ENCODE results near the gene LYPD6B.

Gene LYPD6B

DNA sequence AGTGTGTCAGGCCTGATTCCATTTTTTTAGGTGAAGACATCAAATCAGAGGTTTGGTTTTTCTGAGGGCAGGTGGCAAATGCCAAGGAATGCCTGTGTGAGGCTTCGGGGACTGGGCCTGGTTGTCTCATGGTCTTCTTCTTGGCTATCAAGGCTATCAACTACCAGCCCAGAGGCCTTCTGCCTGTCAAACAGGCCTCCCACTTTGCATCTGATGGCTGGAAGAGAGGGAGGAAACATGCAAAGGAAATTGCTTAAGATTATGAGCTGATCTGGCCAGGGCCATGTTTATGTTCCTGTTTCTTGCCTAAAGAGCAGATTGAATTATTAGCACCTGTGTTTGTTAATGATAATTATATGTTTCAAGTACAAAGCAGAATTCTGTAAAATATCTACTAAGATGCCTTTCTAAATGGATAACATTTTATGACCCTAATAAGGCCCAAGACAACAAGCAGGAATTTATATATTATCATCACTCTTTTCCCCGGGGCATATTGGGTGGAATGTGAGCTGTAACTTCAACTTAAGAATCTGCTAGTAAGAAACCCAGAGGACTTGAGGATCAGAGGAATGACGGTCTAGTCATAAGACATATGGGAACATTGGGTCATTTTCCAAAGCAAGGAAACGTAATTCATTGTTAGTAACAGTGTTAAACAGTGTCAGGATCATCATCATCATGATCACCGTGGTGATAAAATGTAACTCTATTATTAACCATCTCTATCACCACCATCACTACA lies 123.2 kb downstream of the LYPD6B start:
- DNase-seq (ENCODE audit: low read depth), result no peak

DNA sequence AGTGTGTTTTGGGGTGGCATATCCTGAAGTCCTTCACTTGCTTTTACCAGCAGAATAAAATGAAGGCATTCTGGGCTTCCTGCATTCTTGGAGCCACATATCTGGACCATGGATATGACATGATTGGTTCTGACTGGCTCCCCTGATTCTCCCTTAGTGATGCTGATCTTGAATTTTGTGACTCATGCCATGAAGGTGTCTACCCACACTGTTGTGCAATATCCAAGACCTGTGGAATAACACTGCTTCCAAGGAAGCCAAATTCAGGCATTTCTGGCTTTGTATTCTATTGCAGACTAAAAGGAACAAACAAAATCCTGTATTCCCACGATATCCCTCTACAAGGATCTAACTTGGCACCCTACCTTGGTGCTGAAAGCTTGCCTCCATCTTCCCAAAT lies 125.8 kb downstream of the LYPD6B start:
- DNase-seq (ENCODE audit: low read depth), result no peak

DNA sequence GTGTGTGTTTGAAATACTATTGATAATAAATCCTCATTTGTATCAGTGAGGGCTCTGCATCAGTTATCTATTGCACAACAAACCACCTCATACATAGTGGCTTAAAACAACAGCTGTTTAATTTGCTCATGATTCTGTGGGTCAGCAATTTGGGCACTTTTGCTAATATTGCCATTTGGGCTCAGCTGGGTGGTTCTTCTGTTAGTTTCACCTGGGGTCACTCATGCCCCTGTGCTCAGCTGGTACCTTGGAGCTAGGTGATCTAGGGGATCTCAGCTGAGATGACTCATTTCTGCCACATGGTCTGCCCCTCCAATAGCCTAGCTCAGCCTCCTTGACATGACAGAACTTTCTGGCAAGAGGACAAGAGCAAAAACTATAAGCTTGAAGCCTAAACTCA lies 126.3 kb downstream of the LYPD6B start:
- no peak for DNase-seq (ENCODE audit: low read depth)

DNA sequence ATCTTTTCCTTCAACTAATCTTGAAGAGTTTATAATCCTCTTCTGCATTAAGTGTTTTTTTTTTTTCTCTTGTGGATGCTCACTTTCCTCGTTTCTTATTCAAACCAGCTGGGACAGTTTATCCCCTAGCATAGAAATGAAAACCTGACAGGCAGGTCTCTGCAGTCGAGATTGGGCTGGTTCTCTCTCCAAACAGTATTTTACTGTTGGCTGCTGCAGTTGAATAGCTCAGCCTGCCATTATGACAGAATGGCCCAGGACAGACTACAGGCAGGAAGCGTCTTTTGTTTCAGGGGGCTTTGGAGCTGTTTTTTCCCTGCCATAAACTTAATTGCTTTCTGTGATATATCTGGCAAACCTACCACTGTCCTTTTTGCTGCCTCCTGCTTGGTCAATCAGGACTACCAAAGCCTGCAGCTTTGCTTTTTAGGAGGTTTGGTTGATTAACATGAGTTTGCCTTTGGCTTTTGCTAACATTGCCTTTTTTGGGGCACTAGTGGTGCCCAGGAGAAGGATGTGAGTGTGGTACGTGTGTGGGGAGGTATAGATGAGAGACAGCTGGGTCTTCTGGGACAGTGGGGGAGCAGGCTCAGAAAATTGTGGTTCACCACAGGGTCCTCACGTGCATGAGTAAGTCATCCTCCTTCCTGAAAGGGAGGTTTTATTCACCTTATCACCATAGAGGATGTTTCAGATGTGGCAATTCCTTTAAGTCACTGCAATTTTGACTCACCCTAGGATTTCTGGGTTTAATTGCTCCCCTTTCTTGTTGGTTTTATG lies 128.7 kb downstream of the LYPD6B start:
- peak; percentile 45 for DNase-seq (ENCODE audit: low read depth)

DNA sequence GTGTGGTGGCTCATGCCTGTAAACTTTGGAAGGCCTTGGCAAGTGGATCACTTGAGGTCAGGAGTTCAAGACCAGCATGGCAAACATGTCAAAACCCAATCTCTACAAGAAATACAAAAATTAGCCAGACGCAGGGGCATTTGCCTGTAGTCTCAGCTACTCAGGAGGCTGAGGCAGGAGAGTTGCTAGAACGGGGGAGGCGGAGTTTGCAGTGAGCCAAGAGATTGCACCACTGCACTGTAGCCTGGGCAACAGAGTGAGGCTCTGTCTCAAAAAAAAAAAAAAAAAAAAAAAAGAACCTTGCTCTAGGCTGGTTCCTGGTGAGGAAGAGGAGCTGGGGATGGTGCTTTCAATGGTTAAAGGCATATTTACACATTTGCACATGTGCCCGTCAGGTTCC lies 129.4 kb downstream of the LYPD6B start:
- no peak for DNase-seq (ENCODE audit: low read depth)

DNA sequence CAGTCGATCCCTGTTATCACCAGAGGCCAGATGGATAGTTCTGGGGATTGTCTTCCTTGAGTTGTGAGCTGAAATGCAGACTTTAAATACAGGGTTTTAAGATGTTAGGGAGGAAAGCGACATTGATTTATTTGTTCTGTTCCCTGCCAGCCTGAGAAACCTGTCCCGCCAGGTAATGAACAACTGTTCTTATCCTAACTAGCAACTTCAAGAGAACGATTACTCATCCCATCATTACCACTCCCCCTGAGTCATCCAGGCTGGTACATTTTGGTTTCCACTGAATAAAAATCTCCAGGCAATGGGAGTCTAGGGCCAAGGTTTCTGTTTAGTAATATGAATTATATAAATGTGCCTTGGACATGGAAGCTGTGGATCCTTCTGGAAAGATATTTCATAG lies 131.2 kb downstream of the LYPD6B start:
- DNase-seq (ENCODE audit: low read depth), result no peak

DNA sequence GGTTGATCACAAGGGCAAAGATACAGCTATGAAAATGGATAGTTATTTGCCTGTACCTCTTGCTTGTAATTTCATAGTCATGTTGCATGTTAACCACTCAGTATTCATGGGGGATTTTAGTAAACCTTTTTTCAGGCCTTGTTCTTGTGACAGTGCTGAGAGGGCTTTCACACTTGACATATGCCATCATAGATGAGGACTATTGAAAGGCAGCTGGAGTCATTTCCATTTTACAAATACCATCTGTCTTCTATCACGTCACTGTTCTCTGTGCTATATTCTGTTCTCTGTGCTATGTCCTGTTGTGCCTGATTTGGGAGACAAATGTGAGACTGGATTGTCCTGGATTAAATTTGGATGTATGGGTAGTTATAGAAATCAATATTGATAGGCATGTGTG lies 131.7 kb downstream of the LYPD6B start:
- DNase-seq (ENCODE audit: low read depth), result no peak

DNA sequence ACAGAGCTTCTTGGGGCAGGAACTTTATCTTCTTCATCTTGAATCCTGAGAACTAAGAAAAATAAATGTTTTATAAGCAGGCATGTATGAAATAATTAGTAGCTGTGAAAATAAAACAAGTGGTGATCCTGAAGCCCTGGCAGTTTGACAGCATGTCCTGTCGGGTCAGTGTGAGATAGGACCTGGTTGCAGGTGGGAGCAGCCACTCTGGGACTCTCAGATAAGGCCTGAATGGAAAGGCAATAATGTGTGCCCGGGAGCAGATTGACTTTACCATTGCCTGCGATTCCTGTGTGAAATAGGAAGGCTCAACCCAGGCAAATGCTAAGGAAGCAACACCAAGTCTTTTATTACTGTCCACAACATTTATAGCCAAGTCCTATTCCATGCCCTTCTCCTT lies 132.4 kb downstream of the LYPD6B start:
- no peak for DNase-seq (ENCODE audit: low read depth)

DNA sequence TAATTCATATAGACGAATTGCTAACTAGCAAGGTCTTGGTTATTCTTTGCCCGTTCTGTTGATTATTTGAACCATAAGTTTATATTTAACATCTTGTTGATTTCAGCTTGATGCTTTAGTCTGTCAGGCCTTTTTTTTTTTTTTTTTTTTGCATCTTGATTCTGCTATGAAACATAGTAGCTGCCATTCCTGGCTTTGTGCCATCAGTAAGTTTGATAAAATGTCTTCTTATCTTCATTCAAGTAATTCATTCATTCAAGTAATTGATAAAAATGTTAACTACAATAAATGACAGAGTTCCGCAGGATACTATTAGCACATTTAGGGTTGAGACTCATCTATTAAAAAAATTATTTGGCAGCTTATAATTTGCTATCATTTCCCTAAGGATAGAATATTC lies 134.7 kb downstream of the LYPD6B start:
- no peak for DNase-seq (ENCODE audit: low read depth)

DNA sequence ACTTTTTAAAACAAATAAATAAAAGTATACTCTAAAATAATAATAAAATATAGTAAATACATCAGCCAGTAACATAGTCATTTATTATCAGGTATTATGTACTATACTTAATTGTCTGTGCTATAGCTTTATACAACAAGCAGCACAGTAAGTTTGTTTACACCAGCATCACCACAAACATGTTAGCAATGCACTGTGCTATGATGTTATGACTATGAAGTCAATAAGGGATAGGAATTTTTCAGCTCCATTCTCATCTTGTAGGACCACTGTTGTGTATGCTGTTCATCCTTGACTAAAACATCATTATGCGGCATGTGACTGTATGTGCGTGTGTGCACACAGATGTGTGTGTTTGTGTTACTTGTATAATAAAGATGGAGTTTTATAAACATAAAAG lies 137.5 kb downstream of the LYPD6B start:
- DNase-seq (ENCODE audit: low read depth), result no peak

DNA sequence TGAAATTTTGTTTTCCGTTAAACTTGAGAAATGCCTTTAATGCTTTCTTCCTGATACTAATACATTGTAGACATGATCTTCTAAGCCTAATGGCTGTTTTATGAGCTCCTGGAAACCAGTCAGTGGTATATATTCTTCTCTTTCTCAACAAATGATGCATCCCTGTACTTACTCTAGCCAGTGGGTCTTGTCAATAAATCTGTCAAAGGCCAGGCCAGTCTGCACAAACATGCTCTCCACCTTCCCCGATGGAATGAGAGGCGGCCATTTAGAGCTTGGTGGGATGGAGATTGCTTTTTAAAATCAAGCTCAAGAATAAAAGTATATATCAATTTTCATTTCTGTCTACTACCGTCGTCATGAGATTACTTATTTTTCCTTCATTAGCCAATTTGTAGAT lies 140.1 kb downstream of the LYPD6B start:
- DNase-seq (ENCODE audit: low read depth), result no peak

DNA sequence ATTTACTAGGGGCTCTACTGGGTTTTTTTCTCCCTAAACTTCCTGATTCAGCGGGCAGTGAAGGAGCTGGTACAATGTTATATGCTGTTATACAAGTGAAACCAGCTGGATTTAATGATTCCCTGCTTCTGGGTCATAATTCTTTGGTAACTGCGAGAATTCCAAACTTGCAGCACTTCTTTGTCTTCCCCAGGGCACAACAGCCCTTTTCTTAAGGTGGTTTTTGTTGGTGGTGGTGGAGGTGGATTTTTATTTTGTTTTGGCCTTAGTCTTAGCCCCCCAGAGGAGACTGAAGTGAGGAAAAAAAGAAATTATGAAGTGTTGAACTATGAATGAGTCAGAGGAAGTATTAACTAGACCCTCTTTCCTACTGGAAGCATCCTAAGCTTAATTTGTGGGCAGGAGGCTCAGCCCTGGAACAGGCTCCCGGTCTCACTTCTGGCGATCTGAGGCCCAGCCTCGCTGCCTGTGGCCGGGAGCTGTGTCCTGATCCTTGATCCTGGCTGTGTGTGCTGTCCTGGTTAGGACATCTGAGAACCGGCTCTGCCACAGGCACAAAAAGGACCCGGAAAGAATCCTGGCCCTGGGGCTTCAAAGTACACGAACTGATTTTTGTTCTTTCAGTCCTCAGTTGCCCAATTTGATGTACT lies 141.9 kb downstream of the LYPD6B start:
- DNase-seq (ENCODE audit: low read depth), result no peak

DNA sequence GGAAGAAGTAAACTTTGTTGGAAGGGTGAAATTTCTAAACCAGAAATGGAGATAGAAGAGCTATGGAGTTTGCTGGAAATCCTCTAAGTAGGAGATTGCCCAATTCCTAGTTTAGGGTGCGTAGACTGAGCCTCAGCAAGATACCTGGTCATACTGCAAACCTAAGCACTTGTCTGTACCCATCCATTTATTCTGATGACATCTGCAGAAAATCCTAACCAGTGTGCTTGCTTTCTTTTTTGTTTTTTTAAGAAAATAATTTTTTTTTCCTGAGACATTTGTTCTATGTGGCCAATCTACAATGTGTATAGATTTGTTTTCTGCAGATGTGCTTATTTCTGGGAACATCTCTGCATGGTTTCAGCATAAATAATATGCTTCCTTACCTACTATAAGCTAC lies 144.7 kb downstream of the LYPD6B start:
- DNase-seq (ENCODE audit: low read depth), result no peak

DNA sequence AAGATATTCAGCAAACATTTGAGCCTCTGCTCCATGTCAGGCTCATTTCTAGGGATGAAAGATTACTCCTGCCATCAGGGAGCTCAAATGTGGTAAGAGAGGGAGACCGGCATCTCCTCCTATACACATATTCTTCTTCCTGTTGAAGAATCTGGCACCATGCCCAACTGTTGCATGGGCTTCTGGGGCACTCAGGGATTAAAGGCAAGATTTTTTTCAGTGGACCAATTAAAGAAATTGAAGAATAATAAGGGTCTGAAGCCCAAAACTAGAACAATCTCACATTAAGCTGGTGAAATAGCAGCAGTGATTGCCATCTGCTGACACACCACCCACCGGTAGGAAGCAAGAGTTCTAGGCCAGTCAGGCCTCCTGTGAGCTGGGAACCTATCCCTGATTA lies 146.5 kb downstream of the LYPD6B start:
- DNase-seq (ENCODE audit: low read depth), result no peak

DNA sequence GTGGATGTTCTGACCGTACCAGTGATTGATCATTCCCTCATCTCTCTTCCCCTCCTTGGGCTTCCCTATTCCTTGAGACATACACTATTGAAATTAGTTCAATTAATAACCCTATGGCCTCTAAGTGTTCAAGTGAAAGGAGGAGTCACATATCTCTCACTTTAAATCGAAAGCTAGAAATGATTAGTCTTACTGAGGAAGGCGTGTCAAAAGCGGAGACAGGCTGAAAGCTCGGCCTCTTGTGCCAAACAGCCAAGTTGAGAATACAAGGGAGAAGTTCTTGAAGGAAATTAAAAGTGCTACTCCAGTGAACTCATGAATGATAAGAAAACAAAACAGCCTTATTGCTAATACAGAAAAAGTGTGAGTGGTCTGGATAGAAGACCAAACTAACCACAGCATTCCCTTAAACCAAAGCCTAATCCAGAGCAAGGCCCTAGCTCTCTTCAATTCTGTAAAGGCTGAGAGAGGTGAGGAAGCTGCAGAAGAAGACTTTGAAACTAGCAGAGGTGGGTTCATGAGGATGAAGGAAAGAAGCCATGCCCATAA lies 147.5 kb downstream of the LYPD6B start:
- DNase-seq (ENCODE audit: low read depth), result no peak

DNA sequence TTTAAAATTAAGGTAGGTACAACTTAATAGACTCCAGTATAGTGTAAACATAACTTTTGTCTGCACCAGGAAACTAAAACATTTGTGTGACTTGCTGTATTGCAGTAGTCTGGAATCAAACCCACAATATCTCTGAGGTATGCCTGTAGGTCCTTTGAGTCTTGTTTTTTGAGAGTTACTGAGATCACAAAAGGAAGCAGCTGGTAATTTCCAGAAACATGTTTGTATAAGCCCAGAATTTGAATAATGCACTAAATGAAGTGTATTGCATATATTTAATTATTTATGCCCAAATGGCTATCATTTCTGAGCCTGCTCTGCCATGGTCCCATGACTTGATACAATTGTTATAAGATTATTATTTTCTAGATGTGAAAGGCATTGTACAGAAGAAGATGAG lies 148.6 kb downstream of the LYPD6B start:
- DNase-seq (ENCODE audit: low read depth), result no peak

DNA sequence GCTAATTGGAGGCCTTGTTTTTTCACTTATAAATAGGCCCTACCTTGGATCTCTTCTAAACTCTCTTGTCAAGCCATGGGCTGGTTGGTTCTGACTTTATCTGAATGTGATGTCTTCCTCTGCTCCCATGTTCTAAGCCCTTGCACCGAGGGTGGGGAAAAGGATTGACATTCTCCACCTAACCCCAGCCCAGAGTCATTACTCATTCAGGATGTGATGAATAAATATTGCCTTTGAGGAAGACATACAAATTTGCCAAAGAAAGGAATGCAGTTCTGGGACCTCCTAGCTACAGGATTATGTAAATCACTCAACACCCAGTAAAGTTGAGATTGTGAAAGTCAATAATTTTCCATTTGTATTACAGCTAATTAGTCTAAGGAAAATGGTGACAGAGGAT lies 149.8 kb downstream of the LYPD6B start:
- DNase-seq (ENCODE audit: low read depth), result no peak

DNA sequence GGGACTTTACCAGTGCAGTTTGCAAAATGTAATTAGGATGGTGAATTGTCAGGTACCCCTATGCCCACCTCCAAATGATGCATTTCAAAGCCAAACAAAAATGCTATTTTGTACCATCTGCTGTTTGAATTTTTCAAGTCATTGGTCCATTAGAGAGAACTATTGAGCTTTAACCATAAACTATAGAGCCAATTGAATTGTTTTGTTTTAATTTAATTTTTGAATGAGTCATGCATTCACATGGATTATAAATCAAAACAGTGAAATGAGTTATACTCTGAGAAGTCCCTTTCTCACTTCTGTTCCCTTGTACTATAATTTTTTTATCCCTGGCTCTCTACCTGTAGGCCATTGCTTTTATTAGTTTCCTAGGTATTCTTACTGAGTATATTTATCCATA lies 151.3 kb downstream of the LYPD6B start:
- no peak for DNase-seq (ENCODE audit: low read depth)

DNA sequence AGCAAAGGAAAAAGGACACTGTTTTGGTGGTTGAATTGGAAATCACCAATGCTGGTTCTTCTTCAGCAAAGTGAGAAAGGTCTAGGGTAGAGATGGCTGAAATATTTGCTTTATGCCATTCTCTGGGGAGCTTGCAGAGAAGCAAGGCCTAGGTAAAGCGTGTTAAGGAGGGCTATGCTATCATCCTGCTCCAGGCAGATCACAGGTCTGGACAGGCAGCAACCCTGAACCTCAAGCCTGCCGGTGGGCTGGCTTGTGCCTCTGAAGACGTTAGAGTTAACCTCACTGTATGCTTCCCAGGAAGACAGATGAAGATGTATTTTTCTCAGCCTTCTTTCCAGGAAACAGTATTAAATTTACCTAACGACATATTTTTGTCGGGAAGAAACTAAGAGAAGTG lies 153.4 kb downstream of the LYPD6B start:
- no peak for DNase-seq (ENCODE audit: low read depth)

DNA sequence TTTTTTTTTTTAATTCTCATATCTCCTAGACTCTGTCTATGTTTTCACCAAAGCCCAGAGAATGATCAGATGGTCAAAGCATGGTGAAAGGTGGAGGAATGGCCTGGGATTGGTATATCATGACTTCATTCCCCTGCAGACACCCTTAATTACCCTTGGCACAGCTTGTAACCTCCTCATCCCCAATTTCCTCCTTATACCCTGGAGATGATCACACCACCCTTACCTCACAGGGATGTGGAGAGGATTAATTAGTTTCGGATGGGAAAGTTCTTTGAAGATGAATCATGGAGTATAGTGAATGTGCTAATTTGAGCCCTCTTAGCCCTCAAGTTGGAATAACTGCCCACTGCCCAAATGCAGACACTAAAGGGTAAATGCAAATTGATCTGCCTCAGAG lies 153.9 kb downstream of the LYPD6B start:
- no peak for DNase-seq (ENCODE audit: low read depth)

DNA sequence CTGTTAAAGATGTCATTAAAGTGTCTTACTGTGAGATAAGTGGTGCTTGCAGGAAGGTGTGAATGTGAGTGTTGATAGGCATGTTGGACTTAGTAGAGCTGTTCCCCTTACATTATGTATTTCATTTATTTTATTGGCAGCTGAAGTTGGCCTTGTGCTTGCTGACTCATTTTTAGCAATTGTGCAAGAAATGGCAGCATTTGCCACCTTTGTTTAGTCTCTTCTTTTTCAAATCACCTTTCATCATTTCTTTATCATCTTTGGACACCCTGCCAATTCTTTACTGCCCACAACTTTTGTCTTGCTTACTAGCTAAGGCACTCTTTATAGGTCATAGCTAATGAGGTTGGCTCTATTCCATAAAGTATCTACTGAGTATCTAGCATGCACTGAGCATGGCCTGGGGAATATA lies 161.6 kb downstream of the LYPD6B start:
- no peak for DNase-seq (ENCODE audit: low read depth)

DNA sequence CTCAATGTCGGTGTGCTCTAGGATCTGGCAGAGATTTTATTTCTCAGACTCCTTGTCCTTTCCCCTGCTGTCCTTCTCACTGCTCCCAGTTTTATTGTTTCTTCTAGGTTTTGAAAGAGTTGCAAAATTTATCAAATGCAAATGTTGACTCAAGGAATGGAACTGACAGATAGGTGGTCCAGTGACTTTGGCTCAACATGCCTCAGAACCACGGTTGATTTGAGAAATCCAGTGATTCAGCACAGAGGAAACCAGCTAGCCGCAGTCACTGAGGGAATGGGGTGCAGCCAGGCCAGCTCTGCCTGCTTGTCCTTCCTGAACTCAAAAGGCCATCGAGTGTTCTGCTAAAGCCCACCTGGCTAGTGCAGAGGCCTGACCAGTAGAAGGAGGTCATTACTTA lies 166.2 kb downstream of the LYPD6B start:
- no peak for DNase-seq (ENCODE audit: low read depth)

DNA sequence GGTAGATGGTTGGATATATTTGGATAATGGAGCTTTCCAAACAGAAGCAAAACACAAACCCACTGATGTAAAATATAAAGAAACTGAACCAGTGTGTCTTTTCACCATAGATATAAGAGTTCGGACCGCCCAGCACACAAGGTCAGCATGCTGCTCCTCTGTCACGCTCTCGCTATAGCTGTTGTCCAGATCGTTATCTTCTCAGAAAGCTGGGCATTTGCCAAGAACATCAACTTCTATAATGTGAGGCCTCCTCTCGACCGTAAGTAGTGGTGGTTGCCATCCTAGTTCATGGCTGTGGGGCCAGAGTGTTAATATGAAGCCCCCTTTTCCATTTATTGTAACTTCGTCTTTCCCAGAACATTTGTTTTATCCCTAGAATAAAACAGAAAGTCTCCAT lies 166.6 kb downstream of the LYPD6B start:
- no peak for DNase-seq (ENCODE audit: low read depth)
